GM18519 (cell line): Measurements from ENCODE around the gene PRR16.
"Not testable (repeated sequence)": the region's sequence is repeated elsewhere in the genome, so short reads cannot be mapped to it uniquely, and the experiment has no call there.

Experiments
- ATAC-seq: cut with Tn5 transposase; IDR thresholded peaks from one replicate; pipeline ENCODE4 v1.9.1; 2021; ENCODE audit warnings: mild to moderate bottlenecking, moderate library complexity; ENCODE audit not compliant: unreplicated experiment, low FRiP score

The PRR16 gene

DNA sequence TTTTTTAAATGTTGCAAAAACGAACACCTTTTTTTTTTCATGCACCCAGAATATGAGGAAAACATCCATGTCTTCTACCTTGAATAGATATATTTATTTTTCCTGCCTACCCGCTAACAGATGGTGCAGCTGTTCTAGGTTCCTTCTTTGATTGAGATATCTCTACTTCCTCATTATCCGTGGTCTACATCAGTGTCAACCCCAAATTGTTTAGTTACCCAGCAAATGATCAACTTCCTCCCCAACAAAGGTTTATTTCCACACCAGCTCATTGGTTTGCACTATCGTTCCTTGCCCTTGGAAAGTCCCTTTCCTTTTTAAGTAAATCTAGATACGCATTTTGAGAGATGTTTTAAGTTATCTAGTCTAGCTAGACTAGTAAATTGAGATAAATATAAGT lies 166.4 kb downstream of the PRR16 start:
- no peak for ATAC-seq

DNA sequence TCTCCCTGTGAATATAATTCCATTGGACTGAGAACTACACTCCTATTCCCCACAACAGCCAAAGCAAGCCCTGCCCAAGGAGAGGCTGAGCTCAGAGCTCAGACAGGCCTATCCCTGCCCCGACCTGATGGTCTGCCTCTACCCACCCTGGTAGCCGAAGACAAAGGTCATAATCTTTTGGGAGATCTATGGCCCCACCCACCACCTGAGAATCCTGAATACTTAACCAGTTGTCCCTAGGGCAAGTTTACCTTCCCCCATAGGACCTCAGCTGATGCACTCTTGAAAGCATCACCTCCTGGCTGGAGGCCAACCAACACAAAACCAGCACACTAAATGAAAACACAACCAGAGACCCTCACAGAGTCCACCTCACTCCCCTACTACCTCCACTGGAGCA lies 167.5 kb downstream of the PRR16 start:
- ATAC-seq, result no peak

GRCh38 chr5:120632430-120632829 lies 168.3 kb downstream of the PRR16 start:
- ATAC-seq, result no peak

DNA sequence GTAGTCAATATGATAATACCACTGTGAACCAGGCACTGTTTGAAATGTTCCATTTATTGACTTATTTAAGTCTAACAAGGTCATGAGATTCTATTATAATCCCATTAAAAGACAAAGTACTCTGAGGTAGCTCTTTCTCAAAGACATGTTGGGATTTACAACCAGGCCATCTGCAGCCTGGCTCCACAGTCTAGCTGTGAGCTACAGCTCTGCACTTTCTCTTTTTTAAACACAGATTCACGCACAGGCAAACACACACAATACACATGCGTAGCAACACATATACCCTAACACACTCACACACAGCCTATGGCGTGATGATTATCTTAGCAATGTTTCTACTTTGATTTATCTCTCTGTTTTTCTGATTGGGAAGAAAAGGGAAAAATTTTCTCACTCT lies 174.3 kb downstream of the PRR16 start:
- ATAC-seq, result no peak

DNA sequence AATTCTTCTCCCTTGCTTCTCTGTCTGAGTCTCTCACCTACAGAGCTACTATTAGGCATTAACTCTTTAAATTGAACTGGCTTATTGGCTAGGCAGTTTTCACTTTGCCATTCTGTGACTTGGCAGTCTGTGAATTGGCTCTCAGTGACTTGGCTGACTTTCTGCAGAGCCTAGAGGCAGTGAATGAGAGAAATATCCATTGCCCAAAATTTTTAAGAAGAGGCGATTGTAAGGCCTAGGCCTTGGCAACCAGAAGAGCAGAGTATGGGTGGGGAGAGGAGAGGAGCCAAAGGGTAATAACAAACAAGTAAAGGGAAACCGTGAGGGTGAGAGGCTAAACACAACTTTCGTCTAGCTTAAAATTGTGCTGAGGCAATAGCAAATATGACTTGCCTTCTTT lies 176.7 kb downstream of the PRR16 start:
- no peak for ATAC-seq

GRCh38 chr5:120644516-120644915 lies 180.4 kb downstream of the PRR16 start:
- no peak for ATAC-seq

DNA sequence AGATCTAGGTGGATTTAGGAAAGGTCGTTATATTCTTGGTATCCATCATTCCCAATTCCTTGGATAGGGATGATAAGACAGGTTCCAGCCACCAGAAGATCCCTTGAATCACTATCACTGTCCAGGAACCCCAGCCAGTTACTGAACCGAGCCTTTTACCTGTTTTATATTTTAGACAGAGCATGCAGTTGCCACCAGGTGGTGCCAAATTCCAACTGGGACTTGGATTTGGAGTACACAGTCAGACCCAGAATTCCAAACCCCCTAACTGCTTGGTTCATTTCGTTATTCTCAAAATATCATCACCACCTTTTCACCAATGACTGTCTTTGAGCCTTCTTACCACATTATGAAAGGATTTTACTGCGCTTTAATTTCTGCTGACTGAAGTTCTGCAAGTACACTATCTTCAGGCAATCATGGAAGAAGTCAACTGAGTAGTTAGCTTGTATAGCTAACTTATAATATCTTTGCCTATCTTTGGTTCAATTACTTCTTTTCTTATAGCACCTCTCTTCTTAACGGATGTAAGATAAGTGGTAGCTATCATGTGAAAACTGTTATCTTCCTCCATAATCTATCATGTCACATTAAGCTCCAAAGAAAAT lies 191.8 kb downstream of the PRR16 start:
- ATAC-seq, result no peak

- no peak for ATAC-seq
Measured at GRCh38 chr5:120657104-120657503, 193.0 kb downstream of the PRR16 start.

- no peak for ATAC-seq
Measured at GRCh38 chr5:120677481-120677880, 213.4 kb downstream of the PRR16 start.

- no peak for ATAC-seq
Measured at GRCh38 chr5:120678279-120678678, 214.2 kb downstream of the PRR16 start.

DNA sequence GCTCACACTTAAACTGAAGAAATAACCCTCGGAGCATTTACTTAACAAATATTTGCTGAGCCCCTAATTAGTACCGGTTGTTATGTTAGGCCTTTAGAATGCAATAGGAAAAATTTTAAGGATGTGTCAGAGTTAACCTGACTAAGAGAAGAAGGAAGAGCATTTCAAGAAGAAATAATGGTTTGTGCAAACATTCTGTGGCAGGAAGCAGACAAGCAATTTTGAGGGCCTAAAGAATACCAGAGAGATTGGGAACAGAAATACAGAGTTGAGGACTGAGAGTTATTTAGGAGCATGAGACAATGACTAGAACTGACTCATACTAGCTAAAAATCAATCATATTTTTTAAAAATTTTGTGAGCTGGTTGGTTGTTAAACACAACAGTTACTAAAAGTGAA lies 218.8 kb downstream of the PRR16 start:
- no peak for ATAC-seq

- no peak for ATAC-seq
Measured at GRCh38 chr5:120683580-120683979, 219.5 kb downstream of the PRR16 start.

- no peak for ATAC-seq
Measured at GRCh38 chr5:120684213-120684612, 220.1 kb downstream of the PRR16 start.

GRCh38 chr5:120684749-120685415 lies 220.8 kb downstream of the PRR16 start:
- peak; percentile 45 for ATAC-seq

DNA sequence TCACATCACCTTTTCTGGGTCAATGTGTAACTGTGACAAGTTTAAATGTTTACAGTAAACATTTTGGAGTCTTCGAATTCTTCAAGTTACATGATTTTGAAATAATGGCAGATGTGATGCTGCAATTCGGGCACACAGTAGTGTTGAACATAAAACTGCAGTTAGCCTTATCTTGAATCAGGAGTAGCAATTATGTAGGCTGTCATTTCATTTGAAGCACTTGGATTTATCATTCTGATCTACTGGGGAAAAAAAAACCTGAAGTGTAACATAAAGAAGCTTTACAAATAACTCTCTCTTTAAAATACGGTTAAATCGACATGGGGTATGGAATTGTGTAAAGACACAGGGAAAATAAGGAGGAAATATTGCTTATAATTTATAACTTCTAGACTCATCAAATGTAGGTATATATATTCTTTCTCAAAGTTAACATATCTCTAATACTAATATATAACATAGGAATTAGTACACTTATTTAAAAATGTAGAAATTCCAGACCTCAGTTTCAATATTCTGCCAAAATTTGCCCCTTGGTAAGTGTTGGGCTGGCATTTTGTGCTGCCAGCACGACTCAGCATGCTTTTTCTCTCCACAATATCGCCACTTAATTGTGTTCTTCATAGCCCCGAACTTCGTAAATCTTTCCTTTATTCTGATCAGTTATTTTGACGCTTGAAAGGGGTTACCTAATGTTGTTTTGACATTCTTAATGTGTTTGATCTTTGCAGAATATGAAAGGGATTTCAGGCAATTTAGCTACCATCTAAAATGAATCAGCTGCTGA lies 226.7 kb downstream of the PRR16 start:
- ATAC-seq, result no peak

- ATAC-seq, result no peak
Measured at GRCh38 chr5:120692325-120692724, 228.2 kb downstream of the PRR16 start.

GRCh38 chr5:120695368-120695880 lies 231.3 kb downstream of the PRR16 start:
- no peak for ATAC-seq

DNA sequence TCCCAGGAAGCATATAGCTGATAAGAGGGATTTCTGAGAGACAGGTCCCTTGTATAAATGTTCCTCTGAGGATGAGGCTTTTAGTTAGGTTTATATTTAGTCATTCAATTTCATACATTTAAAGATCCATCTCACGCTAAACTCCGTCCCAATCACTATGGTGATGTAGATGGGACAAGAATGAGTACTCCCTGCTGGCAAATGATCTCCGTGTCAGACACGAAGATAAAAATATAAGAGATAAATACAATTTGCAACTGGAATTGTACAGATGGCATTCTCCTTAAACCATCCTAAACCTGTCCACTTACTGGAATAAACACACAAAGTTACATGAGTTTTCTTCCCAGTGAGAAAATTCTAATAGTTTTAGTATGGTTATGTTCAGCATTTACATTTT lies 233.0 kb downstream of the PRR16 start:
- no peak for ATAC-seq

DNA sequence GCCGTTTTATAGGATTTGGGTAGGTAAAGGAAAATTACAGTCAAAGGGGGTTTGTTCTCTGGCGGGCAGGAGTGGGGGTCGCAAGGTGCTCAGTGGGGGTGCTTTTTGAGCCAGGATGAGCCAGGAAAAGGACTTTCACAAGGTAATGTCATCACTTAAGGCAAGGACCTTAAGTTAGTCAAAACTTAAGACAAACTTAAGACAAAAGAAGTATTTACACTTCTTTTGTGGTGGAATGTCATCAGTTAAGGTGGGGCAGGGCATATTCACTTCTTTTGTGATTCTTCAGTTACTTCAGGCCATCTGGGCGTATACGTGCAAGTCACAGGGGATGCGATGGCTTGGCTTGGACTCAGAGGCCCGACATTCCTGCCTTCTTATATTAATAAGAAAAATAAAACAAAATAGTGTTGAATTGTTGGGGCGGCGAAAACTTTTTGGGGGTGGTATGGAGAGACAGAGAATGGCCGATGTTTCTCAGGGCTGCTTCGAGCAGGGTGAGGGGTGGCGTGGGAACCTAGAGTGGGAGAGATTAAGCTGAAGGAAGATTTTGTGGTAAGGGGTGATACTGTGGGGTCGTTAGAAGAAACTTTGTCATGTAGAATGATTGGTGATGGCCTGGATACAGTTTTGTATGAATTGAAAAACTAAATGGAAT lies 233.7 kb downstream of the PRR16 start:
- ATAC-seq, result not testable (repeated sequence)

GRCh38 chr5:120700653-120701052 lies 236.6 kb downstream of the PRR16 start:
- ATAC-seq, result not testable (repeated sequence)
